Neural cell (in vitro differentiated cells): ENCODE data around the gene RAPGEF2. TPM values are rescaled to one million over a fixed set of nuclear protein-coding genes. Genes with fewer than 3 reads are reported as not detected.
"Not testable (repeated sequence)": the region's sequence is repeated elsewhere in the genome, so short reads cannot be mapped to it uniquely, and the experiment has no call there.

Experiments
- H2AFZ ChIP-seq: fragments of 200-600, 300-800 bp; sonication (generic), shearing (Covaris generic); 2 replicates; pipeline ENCODE4 v1.6.0; 2014; ENCODE audit warnings: low read depth, mild to moderate bottlenecking, antibody characterized with exemption, low read length, moderate library complexity
- H3F3A ChIP-seq: fragments of 200-600 bp; shearing (Covaris generic); 2 replicates; pipeline ENCODE4 v1.6.1; 2016; ENCODE audit warnings: mild to moderate bottlenecking, moderate library complexity, mixed read lengths, antibody characterized with exemption, low read length; ENCODE audit not compliant: insufficient read depth, poor library complexity, severe bottlenecking
- H3K27ac ChIP-seq: fragments of 200-600, 300-800 bp; sonication (generic), shearing (Covaris generic); 2 replicates; pipeline ENCODE4 v1.5.1; 2014; ENCODE audit warnings: mild to moderate bottlenecking, low read length, moderate library complexity
- H3K27me3 ChIP-seq: fragments of 300-800, 200-600 bp; sonication (generic), shearing (Covaris generic); 2 replicates; pipeline ENCODE4 v1.6.0; 2014; ENCODE audit warnings: mild to moderate bottlenecking, low read depth, low read length, moderate library complexity; ENCODE audit not compliant: insufficient read depth
- H3K36me3 ChIP-seq: fragments of 300-800, 200-600 bp; sonication (generic), shearing (Covaris generic); 2 replicates; pipeline ENCODE4 v1.5.1; 2014; ENCODE audit warnings: mild to moderate bottlenecking, antibody characterized with exemption, low read length, moderate library complexity; ENCODE audit not compliant: insufficient read depth
- H3K4me2 ChIP-seq: fragments of 300-800, 200-600 bp; sonication (generic), shearing (Covaris generic); 2 replicates; pipeline ENCODE4 v1.6.0; 2014; ENCODE audit warnings: mild to moderate bottlenecking, low read length
- H3K4me3 ChIP-seq: fragments of 300-800, 200-600 bp; sonication (generic), shearing (Covaris generic); 2 replicates; pipeline ENCODE4 v1.5.1; 2014; ENCODE audit warnings: mild to moderate bottlenecking, low read length, moderate library complexity
- H3K79me2 ChIP-seq: fragments of 200-600 bp; shearing (Covaris generic); replicated peaks from 2 replicates; pipeline ENCODE4 v1.6.0; 2014; ENCODE audit warnings: mild to moderate bottlenecking, low read length, moderate library complexity; ENCODE audit not compliant: insufficient read depth
- H3K9ac ChIP-seq: fragments of 300-800, 200-600 bp; sonication (generic), shearing (Covaris generic); 2 replicates; pipeline ENCODE4 v1.6.1; 2016; ENCODE audit warnings: mild to moderate bottlenecking, low read length, mixed read lengths
- H3K9me2 ChIP-seq: fragments of 200-600 bp; shearing (Covaris generic); 2 replicates; pipeline ENCODE4 v1.6.1; 2016; ENCODE audit warnings: mild to moderate bottlenecking, low read length, mixed read lengths; ENCODE audit not compliant: insufficient read depth
- H3K9me3 ChIP-seq: fragments of 200-600, 300-800 bp; sonication (generic), shearing (Covaris generic); 2 replicates; pipeline ENCODE4 v1.6.1; 2016; ENCODE audit warnings: mild to moderate bottlenecking, mixed run types, low read length, moderate library complexity, mixed read lengths
- H4K20me1 ChIP-seq: fragments of 200-600 bp; shearing (Covaris generic); 2 replicates; pipeline ENCODE4 v1.6.1; 2016; ENCODE audit warnings: mild to moderate bottlenecking, mixed run types; ENCODE audit not compliant: insufficient read depth
- CTCF ChIP-seq: fragments of 450-650 bp; IDR thresholded peaks from 2 replicates; pipeline ENCODE4 v1.5.1; 2014; ENCODE audit warnings: antibody characterized with exemption, mild to moderate bottlenecking, moderate library complexity; ENCODE audit not compliant: poor library complexity, severe bottlenecking
- EP300 ChIP-seq: fragments of 450-650 bp; conservative IDR thresholded peaks from 2 replicates; pipeline ENCODE4 v1.6.1; 2014; ENCODE audit warnings: antibody characterized with exemption, mild to moderate bottlenecking, moderate library complexity; ENCODE audit not compliant: poor library complexity, severe bottlenecking
- EZH2 ChIP-seq: fragments of 200-600, 300-800 bp; shearing (Covaris generic), sonication (generic); IDR thresholded peaks from 2 replicates; pipeline ENCODE4 v1.6.1; 2014; ENCODE audit warnings: antibody characterized with exemption, low read length, borderline replicate concordance, mild to moderate bottlenecking; ENCODE audit not compliant: insufficient read depth, poor library complexity, severe bottlenecking
- MXI1 ChIP-seq: fragments of 450-650 bp; conservative IDR thresholded peaks from 2 replicates; pipeline ENCODE4 v1.6.1; 2014; ENCODE audit warnings: antibody characterized with exemption, mild to moderate bottlenecking; ENCODE audit not compliant: poor library complexity, severe bottlenecking
- POLR2AphosphoS5 ChIP-seq: IDR thresholded peaks from 2 replicates; pipeline ENCODE4 v1.6.1; 2012
- RAD21 ChIP-seq: fragments of 450-650 bp; conservative IDR thresholded peaks from 2 replicates; pipeline ENCODE4 v1.6.1; 2014; ENCODE audit warnings: antibody characterized with exemption, mild to moderate bottlenecking, moderate library complexity
- REST ChIP-seq: IDR thresholded peaks from 2 replicates; pipeline ENCODE4 v1.6.1; 2012; ENCODE audit warnings: borderline replicate concordance
- SMC3 ChIP-seq: fragments of 450-650 bp; conservative IDR thresholded peaks from 2 replicates; pipeline ENCODE4 v1.6.1; 2014; ENCODE audit warnings: antibody characterized with exemption, mild to moderate bottlenecking, moderate library complexity; ENCODE audit not compliant: poor library complexity
- TAF1 ChIP-seq: IDR thresholded peaks from 2 replicates; pipeline ENCODE4 v1.6.1; 2012; ENCODE audit warnings: low read depth
- polyA plus RNA-seq: library from polyadenylated mRNA; depleted of rRNA; stranded (reverse); fragments of >200 nt; gene quantifications from 2 replicates; pipeline ENCODE4 v1.2.3, GENCODE V29; 2014

The RAPGEF2 gene
- polyA plus RNA-seq, 1 donor from 2014 or later, result 134 TPM

DNA sequence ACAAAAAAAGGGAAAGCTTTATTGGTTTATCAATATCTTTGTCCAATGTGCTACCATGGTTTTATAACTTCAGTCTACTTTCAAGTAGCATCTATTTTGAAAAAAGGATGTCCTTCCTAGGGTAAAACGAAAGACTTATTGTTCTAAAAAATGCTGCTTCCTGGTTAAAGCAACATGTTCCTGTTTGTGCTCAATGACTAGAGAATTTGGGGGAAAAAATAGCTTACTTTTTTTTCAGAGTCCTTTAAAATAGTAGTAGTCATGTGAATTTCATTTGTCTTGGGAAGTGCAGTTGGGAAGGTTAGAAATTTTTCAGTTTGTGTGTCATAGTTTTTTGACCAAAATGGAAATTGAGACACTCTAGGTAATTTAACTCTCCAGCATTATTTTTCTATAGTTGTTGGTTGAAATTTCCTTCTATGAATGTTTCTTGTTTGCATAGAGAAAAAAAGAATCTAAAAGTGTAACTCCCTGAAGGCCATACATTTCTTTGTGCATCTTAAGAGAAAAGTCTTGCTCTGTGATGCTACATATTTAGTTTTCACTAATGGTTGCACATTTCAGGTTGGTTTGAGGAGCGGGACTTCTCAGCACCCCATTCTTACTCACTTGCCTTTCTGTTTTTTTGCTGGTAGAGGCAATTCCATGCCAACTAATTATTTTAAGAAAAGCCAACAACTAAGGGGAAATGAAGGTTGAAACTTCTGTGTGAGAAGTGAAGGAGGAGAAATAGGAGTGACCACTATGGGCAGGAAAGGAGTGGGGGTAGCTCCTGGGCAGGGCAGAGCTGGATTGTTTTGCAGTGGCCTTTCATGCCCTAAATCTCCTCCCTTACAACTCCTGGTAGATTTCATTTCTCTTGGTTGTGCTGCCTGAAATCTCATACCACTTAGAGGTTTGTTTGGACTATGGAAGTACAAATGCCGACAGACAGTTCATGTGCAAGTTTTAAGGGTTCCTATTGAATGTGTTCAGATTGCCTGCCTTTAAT lies 76.4 kb downstream of the RAPGEF2 start:
- no peaks in the 10 kb centered on the region for H3F3A ChIP-seq
- H3K36me3 ChIP-seq, result no peaks in the 10 kb centered on the region
- no peak overlapping the region for H3K27ac ChIP-seq
- H3K9me2 ChIP-seq, result no peaks in the 10 kb centered on the region
- peaks cover 93% of the 10 kb centered on the region for H3K79me2 ChIP-seq
- H3K4me3 ChIP-seq, result no peak overlapping the region
- H3K4me2 ChIP-seq, result no peak overlapping the region
- no peaks in the 10 kb centered on the region for H3K9me3 ChIP-seq
- H4K20me1 ChIP-seq, result peaks cover 20% of the 10 kb centered on the region
- no peaks in the 10 kb centered on the region for H3K27me3 ChIP-seq
- TF ChIP-seq EP300 (no peak), POLR2AphosphoS5 (no peak), RAD21 (no peak), EZH2 (no peak)
- H2AFZ ChIP-seq, result no peak overlapping the region
- H3K9ac ChIP-seq, result no peak overlapping the region

DNA sequence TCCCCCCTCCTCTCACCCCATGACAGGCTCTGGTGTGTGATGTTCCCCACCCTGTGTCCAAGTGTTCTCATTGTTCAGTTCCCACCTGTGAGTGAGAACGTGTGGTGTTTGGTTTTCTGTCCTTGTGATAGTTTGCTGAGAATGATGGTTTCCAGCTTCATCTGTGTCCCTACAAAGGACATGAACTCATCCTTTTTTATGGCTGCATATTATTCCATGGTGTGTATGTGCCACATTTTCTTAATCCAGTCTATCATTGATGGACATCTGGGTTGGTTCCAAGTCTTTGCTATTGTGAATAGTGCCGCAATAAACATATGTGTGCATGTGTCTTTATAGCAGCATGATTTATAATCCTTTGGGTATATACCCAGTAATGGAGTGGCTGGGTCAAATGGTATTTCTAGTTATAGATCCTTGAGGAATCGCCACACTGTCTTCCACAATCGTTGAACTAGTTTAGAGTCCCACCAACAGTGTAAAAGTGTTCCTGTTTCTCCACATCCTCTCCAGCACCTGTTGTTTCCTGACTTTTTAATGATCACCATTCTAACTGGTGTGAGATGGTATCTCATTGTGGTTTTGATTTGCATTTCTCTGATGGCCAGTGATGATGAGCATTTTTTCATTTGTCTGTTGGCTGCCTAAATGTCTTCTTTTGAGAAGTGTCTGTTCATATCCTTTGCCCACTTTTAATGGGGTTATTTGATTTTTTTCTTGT lies 81.2 kb downstream of the RAPGEF2 start:
- not testable (repeated sequence) for H3K27me3 ChIP-seq, H3K9me2 ChIP-seq, H3K9me3 ChIP-seq, H3K36me3 ChIP-seq, H2AFZ ChIP-seq, H3F3A ChIP-seq, H3K4me2 ChIP-seq, H3K9ac ChIP-seq, H3K27ac ChIP-seq, H3K4me3 ChIP-seq
- Histone ChIP-seq H4K20me1 (peaks cover 21% of the 10 kb centered on the region), H3K79me2 (peaks cover 88% of the 10 kb centered on the region)

- Histone ChIP-seq H4K20me1 (peaks cover 17% of the 10 kb centered on the region), H3K4me2 (no peak overlapping the region), H3K9ac (no peak overlapping the region)
Observed at GRCh38 chr4:159185591-159186023, 82.7 kb downstream of the RAPGEF2 start.

More at GRCh38 chr4:159185591-159186023, 82.7 kb downstream of the RAPGEF2 start:
- Histone ChIP-seq H3K36me3 (peaks cover 3% of the 10 kb centered on the region), H3K79me2 (peaks cover 87% of the 10 kb centered on the region), H3K9me3 (no peaks in the 10 kb centered on the region), H3K9me2 (no peaks in the 10 kb centered on the region), H3K27ac (no peak overlapping the region), H2AFZ (no peak overlapping the region), H3F3A (no peaks in the 10 kb centered on the region), H3K27me3 (no peaks in the 10 kb centered on the region), H3K4me3 (no peak overlapping the region)
- TF ChIP-seq RAD21 (no peak), REST (no peak), EP300 (no peak), MXI1 (no peak), TAF1 (no peak), EZH2 (no peak), CTCF (no peak), SMC3 (no peak), POLR2AphosphoS5 (no peak)
